NCI-H1694 (cell line): ENCODE results near the gene SLC7A14.

ENCODE experiments used
- DNase-seq: peaks from one replicate; lab custom pipeline; 2025; lab: John Stamatoyannopoulos, UW

SLC7A14 gene

DNA sequence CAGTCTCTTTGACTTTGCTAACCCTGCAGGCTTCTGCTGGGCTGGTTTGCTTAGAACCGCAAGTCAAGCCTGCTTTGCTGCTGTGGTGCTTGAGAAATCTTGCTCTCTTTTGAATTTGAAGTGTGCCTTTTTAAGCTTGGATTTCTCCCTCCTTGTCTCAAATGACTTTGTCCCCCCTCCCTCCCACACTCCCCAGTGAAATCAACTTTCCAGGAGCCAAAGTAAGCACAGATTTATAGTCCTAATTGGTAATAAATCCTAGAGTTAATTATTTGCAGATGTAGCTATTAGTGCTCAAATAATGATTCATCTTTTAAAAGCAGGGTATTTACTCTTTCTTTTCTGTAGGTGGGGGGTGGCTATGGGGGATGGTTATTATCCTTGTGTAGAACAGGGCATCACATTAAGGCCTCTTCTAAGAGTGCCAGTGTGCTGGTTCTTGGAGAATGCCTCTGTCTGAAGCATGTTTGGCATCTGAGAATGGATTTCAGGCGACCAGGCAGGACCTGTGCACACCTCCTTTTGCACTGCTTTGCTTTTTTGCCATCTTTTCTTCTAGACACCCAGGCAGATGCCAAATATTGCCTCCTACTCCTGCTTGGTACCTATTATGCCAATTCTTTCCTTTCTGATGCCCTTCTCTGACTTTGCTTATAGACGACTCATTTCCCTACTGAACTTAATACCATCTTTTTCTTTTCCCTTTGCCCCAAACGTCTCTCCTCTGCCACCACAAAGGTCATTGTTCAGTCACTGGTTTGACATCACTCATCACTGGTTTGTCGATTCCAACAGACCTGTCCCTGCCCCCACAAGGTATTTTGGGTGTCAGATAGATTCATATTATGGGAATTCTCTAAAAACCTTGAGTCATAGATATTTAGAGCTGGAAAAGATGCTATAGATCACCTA is 116.5 kb downstream of the SLC7A14 start:
- no peak for DNase-seq

DNA sequence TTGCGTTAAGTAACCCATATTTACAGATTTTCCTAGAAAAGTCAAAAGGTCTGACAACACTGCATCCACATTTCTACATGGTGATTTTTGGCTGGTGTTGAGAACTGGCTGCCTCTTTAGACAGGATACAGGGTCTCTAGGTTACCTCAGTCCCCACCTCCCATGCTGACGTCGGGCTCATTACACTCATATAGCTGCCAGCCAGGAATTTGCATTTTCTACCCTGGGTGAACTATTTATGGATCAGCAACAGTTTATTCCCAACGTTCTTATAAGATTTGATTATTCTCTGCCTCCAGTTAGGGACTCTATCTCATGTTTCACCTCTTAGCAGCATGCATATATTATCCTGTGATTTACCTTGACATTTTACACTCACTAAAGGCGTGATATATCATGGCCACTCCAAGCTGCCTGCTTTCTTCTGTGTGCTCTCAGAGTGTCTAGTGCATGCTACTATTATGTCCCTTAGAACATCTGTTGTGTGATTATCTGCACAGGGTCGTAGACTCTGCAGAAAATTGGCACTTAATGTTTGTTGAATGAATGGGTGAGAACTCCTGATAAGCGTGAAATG is 118.2 kb downstream of the SLC7A14 start:
- DNase-seq, result no peak

DNA sequence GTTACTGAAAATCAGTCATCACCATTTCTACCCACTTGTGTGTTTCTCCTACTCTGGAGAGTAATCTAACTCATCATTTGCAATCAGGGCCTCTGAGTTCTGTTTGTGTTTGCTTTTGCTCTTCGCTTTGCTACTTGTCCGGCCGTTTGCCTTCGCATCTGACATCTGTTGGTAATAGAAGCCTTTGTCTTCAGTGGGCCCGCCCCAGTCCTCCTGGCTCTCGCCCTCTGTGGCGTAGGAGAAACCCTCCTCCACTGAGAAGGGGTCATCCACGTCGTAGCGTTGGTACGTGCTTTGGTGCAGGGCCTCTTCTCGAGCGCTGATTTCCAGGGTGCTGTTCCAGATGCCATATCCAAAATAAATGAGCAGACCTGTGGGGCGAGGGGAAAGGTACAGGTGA is 118.9 kb downstream of the SLC7A14 start:
- DNase-seq, result no peak

DNA sequence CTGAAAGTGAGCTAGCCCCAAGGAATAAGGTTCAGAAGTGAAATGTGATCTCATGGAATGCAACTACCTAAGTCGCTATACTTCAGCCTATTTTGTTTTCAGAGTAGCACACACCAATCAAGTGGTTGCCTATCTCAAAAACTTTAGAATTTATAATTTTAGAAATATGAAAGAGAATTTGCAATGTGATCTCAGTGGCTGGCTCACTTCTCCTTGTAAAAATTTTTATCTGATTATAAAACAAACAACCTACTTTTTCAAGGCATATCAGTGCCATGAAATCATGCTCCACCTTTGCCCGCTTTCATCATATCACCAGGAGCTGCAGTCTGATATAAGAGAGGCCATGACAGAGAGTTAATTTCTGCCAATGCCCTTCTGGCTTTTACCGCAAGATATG is 119.9 kb downstream of the SLC7A14 start:
- no peak for DNase-seq

DNA sequence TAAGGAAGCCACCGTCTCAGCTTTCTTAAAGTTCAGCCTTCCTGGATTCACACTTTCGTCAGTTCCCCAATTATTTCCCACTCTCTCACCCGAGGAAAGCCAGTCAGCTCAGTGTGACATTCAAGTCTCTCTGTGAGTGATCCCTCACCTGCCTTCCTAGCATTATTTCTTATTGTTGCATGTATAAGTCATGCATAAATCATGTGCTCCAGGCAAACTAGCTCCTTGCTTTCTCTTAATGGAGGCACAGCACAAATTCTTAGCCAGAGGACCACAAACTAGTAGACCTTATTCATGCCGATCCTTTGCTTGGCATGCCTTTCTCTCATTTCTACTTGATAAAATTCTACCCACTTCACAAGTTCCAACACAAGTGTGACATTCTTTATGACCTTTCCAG is 122.9 kb downstream of the SLC7A14 start:
- DNase-seq, result no peak

DNA sequence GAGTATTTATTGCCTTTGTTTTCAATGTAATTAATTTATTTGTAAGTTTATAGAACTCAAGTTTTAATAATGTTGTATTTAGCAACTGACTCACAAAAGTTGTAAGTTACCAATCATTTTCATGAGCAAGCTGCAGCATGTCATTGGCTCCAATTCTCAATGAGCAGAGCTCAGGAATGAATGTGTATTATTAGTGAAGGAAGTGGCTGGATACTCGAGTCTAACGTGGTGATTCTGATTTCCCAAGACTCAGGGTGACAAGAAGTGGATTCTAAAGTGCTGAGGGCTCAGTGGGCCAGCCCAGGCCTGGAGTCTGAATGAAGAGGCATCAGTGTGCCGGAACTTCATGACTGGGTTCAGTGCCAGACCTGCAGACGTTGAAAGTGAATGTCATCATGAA is 127.6 kb downstream of the SLC7A14 start:
- no peak for DNase-seq

DNA sequence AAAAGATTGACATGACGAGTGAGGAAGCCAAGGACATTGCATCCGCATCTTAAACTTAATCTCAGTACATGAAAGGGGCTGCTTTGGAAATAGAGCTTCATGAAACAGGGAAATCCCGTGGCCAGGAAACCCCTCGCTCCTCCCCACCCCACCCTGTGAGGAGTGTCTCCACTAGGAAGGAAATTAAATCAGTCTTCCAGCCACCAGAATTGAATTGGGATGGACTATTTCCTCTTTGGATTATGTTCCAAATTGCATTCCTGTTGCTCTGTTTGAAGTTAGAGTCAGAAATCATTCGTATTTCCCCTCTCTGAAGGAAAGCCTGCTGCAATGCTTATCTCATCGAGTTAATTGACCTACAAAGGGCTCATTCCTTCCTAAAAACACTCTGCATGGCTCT is 131.4 kb downstream of the SLC7A14 start:
- DNase-seq, result no peak

DNA sequence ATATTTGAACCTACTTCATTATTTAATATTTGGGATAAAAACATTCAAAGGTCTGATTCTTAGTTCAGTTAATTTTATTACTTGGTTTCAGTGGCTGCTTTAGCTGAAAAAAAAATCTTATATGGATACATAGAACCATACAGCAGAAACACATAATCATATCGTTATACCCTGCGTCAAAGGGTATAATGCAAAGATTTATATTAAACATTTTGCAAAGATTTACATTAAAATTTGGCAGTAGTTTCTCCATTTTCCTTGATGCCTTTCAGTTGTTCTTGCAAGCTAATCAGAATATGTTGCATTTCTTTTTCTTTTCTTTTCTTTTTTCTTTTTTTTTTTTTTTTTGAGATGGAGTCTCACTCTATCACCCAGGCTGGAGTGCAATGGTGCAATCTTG is 135.8 kb downstream of the SLC7A14 start:
- no peak for DNase-seq

DNA sequence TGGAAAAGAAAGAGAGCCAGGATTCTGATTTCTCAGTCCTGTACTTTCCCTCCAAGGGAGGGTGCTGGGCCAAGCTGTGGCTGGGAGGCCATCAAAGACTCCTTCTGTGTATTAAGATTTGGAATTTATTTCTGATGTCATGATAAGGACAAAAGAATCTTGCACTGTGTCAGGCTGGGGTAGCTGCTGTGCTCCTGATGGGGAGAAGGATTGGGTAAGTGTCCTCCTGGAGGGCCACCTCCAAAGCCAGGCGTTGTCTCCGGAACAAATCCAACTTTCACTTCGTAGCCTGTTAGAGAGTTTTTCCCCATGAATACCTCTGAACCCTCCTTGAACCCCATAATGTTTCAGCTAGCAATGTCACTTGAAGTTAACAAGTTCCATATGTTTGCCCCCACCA is 137.3 kb downstream of the SLC7A14 start:
- no peak for DNase-seq

DNA sequence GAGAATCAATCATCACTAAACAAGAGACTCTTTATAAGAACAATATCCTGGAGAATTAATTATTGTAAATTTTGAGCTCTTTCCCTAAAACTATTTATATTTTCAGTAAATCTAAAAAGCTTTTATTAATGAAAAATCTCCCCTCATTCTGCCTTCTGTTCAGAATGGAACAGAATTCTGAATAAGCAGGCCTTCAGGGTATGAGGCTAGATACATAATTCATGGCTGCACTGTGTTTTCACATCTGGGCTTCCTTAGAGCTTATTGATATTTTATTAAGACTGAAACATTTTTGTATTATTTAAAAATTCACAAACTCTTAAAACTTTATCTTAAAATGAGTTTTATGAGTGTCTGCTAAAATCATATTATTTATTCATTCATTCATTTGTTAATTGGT is 142.4 kb downstream of the SLC7A14 start:
- no peak for DNase-seq

DNA sequence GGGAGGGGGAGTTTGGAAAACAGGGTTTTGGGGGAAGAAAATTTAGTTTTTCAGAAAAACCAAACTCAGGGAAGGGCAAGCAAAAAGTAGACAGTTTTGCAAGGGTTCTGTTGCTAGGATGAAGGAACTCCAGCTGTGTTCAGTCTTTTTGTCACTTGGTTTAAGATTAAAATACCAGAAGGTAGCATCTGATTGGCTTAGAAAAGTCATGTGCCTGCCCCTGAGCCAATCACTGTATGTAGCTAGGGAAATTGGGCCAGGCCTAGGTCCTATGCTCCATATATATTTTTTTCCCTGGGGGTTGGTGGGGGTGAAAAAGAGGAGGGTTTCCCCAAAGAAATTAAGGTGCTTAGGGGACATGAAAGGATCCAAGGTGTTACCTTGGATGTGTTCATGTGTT is 142.9 kb downstream of the SLC7A14 start:
- DNase-seq, result no peak

DNA sequence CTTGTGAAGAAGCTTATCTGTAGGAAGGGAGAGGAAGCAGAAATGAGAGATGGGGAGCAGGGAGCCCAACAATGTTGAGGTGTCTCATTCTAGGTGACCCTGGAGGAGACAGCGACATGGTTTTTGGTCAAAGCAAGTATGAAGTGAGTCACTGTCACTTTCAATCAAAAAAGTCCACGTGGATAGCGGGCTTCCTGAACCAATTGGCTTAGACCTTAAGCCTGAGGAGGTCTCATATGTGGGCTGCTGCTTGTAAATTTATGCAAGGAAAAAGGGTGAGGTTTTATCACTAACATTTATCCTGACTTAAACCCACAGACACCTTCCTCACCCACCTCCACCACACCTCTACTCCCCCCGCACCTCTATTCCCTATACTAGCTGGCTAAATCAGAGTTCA is 144.5 kb downstream of the SLC7A14 start:
- no peak for DNase-seq

DNA sequence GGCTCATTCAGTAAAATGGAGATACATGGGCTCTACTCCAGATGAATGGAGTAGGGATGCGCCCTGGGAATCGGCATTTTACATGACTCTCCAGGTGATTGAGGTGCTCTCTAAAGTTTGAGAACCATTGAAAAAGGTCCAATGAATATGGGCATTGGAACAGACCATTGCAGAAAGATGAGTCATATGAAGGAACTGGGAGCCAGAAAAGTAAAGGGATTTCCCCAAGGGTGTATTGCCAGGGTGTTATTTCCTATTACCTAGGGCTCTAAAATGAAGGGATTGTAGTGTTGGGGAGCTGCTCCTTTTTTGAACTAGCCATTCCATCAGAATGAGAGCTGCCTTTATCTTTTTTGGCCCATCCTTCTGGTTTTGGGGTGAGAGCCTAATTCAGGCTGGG is 145.5 kb downstream of the SLC7A14 start:
- DNase-seq, result no peak

DNA sequence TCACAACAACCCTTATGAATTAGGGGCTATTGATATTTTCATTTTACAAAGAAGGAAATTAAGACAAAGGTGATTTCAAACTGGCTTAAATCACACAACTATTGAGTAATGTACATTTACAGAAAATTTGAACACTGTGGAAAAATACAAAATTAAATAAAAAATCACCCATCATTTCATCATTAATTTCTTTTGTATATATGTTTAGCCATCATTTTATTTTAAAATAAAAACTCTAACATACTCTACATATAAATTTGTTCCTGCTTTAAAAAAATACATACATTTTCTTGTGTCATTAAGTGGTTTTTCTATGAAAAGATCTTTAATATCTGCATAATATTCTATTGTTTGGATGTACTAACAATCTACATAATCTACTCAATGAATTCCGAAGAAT is 147.0 kb downstream of the SLC7A14 start:
- no peak for DNase-seq

DNA sequence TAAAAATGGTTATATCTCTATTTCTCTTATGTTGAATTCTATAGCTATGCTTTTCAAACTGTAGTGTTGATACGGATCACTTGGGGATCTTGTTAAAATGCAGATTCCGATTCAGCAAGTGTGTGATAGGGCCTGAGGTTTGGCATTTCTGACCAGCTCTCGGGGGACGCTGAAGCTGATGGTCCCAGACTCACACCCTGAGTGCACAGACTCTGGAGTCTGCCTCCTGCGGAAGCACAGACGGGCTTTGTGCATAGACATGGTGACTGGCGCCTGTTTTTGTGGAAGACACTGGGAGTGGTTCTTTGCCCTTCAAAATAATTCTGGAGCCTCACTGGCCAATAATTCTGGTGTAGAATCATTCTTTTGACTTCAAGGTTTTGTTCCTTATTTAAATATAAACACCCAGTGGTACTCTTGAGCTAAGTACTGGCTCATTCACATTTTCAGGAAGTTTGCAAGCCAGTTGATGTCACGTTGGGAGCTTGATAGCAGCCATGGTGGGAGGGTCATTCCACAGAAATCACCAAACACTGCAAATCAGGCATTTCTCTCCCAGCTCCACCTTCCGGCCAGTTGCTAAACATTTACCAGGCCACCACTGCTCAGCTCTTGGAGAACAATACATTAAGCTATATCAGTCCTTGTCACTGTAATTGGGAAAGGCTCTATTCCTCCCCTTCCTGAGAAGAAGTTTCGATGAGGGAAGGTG is 148.0 kb downstream of the SLC7A14 start:
- no peak for DNase-seq

DNA sequence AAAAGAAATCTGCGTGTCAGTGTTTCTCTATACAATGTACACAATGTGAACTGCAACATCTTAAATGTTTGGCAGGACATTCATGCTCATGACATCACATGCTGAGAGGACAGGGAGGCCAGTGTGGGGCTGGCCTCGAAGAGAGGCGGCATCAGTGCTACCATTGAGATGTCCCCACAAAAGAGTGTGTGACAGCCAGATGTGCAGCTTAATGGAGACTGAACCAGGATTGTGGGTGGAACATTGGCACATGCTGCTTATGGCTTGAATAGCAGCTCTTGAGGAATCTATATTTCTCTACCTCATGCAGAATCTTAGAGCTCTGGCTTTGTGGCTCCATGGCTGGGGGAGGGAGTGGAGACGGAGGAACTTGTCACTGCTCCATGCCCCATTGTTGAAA is 148.7 kb downstream of the SLC7A14 start:
- DNase-seq, result no peak

DNA sequence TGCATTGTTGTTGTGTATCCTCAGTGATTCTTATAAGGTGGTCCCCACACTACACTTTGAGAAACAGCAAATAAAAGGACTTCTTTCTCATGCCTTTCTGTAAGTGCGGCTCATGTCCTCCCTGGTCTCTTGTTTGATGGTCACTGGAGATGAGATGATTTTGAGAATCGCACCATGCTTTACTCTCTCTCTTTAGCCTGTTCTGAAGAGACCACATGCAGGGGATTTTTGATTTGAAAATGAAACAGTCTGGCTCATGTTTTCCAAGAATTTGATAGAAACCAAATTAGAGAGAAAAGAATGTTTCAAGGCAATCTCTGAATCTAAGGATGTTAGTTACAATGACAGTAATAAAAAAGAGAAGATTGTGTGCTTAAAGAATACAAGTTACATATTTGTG is 149.2 kb downstream of the SLC7A14 start:
- no peak for DNase-seq

DNA sequence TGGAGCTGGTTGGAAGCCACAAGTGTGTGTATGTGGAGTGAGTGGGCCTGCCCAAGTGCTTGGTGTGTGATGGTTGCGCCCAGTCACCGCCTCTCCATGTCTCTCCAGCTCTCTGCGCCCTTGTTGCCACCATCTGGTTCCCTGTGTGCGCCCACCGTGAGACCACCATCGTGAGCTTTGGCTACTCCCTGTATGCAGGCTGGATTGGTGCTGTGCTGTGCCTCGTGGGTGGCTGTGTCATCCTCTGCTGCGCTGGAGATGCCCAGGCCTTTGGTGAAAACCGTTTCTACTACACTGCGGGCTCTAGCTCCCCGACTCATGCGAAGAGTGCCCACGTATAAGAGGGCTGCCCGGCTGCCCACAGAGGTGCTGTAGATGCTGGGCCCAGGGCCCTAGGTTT is 153.5 kb downstream of the SLC7A14 start:
- DNase-seq, result no peak

DNA sequence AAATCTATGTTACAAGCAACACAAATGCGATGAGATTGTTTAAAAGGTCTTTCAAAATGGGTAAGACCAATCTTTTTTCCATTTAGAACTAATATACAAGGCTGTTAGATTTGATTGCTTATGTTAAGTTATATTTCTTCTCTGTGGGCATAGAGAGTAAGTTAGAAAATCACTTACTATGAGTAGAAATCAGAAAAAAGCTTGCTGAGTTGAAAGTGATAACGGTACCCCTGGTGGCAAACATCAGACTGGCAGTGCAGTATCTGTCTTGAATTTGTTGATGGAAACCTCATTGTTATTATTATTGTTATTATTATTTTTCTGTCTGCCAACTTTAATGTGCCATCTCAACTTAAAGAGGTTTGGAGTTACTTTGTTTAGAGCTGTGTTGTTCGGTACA is 154.8 kb downstream of the SLC7A14 start:
- no peak for DNase-seq

DNA sequence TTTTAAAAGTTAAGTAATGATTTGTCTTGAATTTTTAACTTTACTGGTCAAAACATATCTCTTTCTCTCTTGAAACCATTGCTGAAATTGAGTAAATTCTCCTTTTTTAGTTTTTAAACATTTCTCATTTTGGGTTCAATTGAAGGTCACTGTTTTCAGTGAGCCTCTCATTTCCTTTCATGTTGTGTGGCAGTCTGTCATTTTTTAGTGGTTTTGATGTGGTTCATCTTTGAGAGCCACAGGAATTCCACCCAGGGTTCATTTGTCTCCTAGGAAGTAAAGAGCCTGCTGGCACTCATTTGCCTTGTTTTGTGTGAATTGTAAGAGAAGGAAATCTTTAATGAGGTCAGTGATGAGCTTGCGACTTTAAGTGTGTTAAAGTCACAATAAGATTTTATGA is 156.8 kb downstream of the SLC7A14 start:
- DNase-seq, result no peak

DNA sequence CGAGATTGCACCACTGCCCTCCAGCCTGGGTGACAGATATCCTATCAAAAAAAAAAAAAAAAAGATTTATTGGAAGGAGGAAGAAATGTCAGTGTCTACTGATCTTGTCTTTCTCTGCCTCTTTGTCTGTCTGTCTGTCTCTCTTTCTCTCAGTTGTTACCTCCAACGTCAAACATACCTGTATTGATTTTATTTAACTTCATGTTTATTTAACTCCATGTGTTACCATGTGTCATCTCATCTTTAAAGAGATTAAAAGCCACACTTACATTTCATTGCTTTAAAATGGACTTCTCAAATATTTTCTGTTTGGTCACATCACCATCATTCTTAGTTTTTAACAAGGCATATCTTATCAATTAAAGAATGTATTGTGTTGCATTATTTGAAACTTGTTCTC is 157.8 kb downstream of the SLC7A14 start:
- no peak for DNase-seq

DNA sequence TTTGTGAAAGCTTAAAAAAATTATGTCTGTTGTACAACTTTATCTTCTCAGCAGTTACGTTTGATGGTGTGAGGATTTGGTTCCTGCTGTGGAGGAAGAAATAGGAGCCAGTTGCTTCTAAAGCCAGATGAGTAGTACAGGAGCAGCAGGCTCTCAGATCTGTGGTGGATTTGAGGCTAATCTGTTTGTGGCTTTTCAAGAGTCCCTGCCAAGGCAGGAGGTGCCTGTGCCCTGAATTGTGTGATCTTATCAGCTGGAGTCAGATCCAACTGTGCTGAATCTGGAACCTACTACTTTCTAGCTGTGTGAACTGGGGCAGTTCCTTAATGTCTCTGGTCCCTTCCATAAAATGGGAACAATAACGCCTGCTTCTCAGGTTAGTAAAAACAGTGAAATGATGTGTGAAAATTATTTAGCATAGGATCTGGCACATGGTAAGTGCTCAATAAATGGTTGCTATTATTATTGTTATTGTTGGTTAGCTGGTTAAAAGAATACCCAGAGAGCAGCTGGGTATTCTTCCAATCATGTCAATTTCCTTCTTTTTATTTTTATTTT is 159.6 kb downstream of the SLC7A14 start:
- DNase-seq, result no peak
